Hepatocyte (in vitro differentiated cells): Measurements from ENCODE around the gene NCAPG2. TPM values are rescaled to one million over a fixed set of nuclear protein-coding genes. Genes with fewer than 3 reads are reported as not detected.

ENCODE experiments used
- DNase-seq: peaks from one replicate; pipeline ENCODE4 v3.0.0-alpha.2; 2016; ENCODE audit warnings: low spot score
- H2AFZ ChIP-seq: fragments of 200-600 bp; sonication (generic); 2 replicates; pipeline ENCODE4 v1.6.0; 2016; ENCODE audit warnings: antibody characterized with exemption, mild to moderate bottlenecking
- H3K27ac ChIP-seq: fragments of 200-600 bp; sonication (generic); 2 replicates; pipeline ENCODE4 v1.5.1; 2016; ENCODE audit warnings: mild to moderate bottlenecking
- H3K27me3 ChIP-seq: fragments of 200-600 bp; sonication (generic); 2 replicates; pipeline ENCODE4 v1.6.1; 2016
- H3K36me3 ChIP-seq: fragments of 200-600 bp; sonication (generic); replicated peaks from 2 replicates; pipeline ENCODE4 v1.5.1; 2016; ENCODE audit warnings: low read depth; ENCODE audit not compliant: insufficient read depth
- H3K4me1 ChIP-seq: fragments of 200-600 bp; sonication (generic); 2 replicates; pipeline ENCODE4 v1.5.1; 2016; ENCODE audit warnings: mild to moderate bottlenecking, moderate library complexity; ENCODE audit not compliant: insufficient read depth
- H3K4me2 ChIP-seq: fragments of 200-600 bp; sonication (generic); 2 replicates; pipeline ENCODE4 v1.6.0; 2016
- H3K4me3 ChIP-seq: fragments of 200-600 bp; sonication (generic); 2 replicates; pipeline ENCODE4 v1.5.1; 2016; ENCODE audit warnings: mild to moderate bottlenecking
- H3K79me2 ChIP-seq: fragments of 200-600 bp; sonication (generic); 2 replicates; pipeline ENCODE4 v1.6.0; 2017; ENCODE audit warnings: mild to moderate bottlenecking
- H3K9me2 ChIP-seq: fragments of 200-600 bp; sonication (generic); replicated peaks from 2 replicates; pipeline ENCODE4 v1.6.0; 2017; ENCODE audit warnings: mild to moderate bottlenecking; ENCODE audit not compliant: insufficient read depth
- H3K9me3 ChIP-seq: fragments of 200-600 bp; sonication (generic); 2 replicates; pipeline ENCODE4 v1.5.1; 2016; ENCODE audit warnings: low read depth, mild to moderate bottlenecking
- H4K20me1 ChIP-seq: fragments of 200-600 bp; sonication (generic); 2 replicates; pipeline ENCODE4 v1.6.0; 2016; ENCODE audit warnings: mild to moderate bottlenecking; ENCODE audit not compliant: insufficient read depth, poor library complexity, severe bottlenecking
- CTCF ChIP-seq: fragments of 200-600 bp; sonication (generic); IDR thresholded peaks from 2 replicates; pipeline ENCODE4 v1.5.1; 2016; ENCODE audit warnings: antibody characterized with exemption, mild to moderate bottlenecking; ENCODE audit not compliant: poor library complexity
- EZH2 ChIP-seq: fragments of 200-600 bp; sonication (generic); IDR thresholded peaks from 2 replicates; pipeline ENCODE4 v1.6.1; 2016; ENCODE audit warnings: antibody characterized with exemption, mild to moderate bottlenecking, borderline replicate concordance
- EZH2phosphoT487 ChIP-seq: fragments of 200-600 bp; sonication (generic); IDR thresholded peaks from one replicate; pipeline ENCODE4 v1.6.1; 2018; ENCODE audit warnings: antibody characterized with exemption, mild to moderate bottlenecking, low read depth, moderate library complexity; ENCODE audit not compliant: unreplicated experiment, severe bottlenecking
- WGBS: methylation state at CpG from one replicate; pipeline ENCODE4 v1.1.6; 2016; ENCODE audit warnings: low lambda C conversion rate; ENCODE audit errors: missing lambda C conversion rate; 5-methylcytosine and 5-hydroxymethylcytosine counted together
- polyA plus RNA-seq: library from polyadenylated mRNA; unstranded; fragments of >200 nt; fragmentation: Nextera tagmentation; extraction: Ambion mirVana; gene quantifications from 2 replicates; pipeline ENCODE4 v1.2.1, GENCODE V29; 2016
- total RNA-seq: library from RNA; depleted of rRNA; stranded (reverse); fragments of >200 nt; gene quantifications from 2 replicates; pipeline ENCODE4 v1.2.3, GENCODE V29; 2014

NCAPG2 gene
- total and polyA plus RNA-seq, 2 experiments from 2014 or later, result 6.2 to 9.5 TPM

- TF ChIP-seq EZH2 (no peak), EZH2phosphoT487 (no peak), CTCF (no peak)
- Histone ChIP-seq H3K36me3 (no peaks in the 10 kb centered on the region), H4K20me1 (no peaks in the 10 kb centered on the region), H3K9me2 (no peaks in the 10 kb centered on the region), H3K4me2 (no peak overlapping the region), H2AFZ (no peak overlapping the region), H3K27me3 (no peaks in the 10 kb centered on the region), H3K4me3 (no peak overlapping the region), H3K9me3 (no peaks in the 10 kb centered on the region), H3K27ac (no peak overlapping the region), H3K79me2 (peaks cover 19% of the 10 kb centered on the region), H3K4me1 (no peaks in the 10 kb centered on the region)
- no peak for DNase-seq
- 54% methylated on average over 4 of the region's 4 CpGs for WGBS
Measured at GRCh38 chr7:158707610-158708009, 3.0 kb upstream of the NCAPG2 start.

GRCh38 chr7:158706710-158707590 is 2.3 kb upstream of the NCAPG2 start:
- H3K36me3 ChIP-seq, result no peaks in the 10 kb centered on the region
- TF ChIP-seq CTCF, result no peak
- no peak for TF ChIP-seq EZH2
- TF ChIP-seq EZH2phosphoT487, result no peak
- no peaks in the 10 kb centered on the region for H3K9me2 ChIP-seq
- no peaks in the 10 kb centered on the region for H3K27me3 ChIP-seq
- H3K27ac ChIP-seq, result no peak overlapping the region
- WGBS, result 93% methylated on average over 29 of the region's 29 CpGs
- no peak for DNase-seq
- no peaks in the 10 kb centered on the region for H4K20me1 ChIP-seq
- no peak overlapping the region for H3K4me3 ChIP-seq
- H3K4me1 ChIP-seq, result no peaks in the 10 kb centered on the region
- peaks cover 25% of the 10 kb centered on the region for H3K79me2 ChIP-seq
- no peak overlapping the region for H3K4me2 ChIP-seq
- H3K9me3 ChIP-seq, result no peaks in the 10 kb centered on the region
- H2AFZ ChIP-seq, result no peak overlapping the region

- 74% methylated on average over 5 of the region's 5 CpGs for WGBS
- no peaks in the 10 kb centered on the region for H3K9me2 ChIP-seq
- no peak for DNase-seq
- H3K27ac ChIP-seq, result no peak overlapping the region
- no peaks in the 10 kb centered on the region for H4K20me1 ChIP-seq
- TF ChIP-seq CTCF, result no peak
- H3K4me2 ChIP-seq, result no peak overlapping the region
- no peaks in the 10 kb centered on the region for H3K36me3 ChIP-seq
- no peaks in the 10 kb centered on the region for H3K4me1 ChIP-seq
- H2AFZ ChIP-seq, result no peak overlapping the region
- no peaks in the 10 kb centered on the region for H3K27me3 ChIP-seq
- peaks cover 26% of the 10 kb centered on the region for H3K79me2 ChIP-seq
- no peak overlapping the region for H3K4me3 ChIP-seq
- no peaks in the 10 kb centered on the region for H3K9me3 ChIP-seq
Measured at GRCh38 chr7:158706273-158706704, 1.7 kb upstream of the NCAPG2 start.
